CD4-positive, alpha-beta T cell (primary cell): ENCODE results near the gene FCHSD2. TPM values are rescaled to one million over a fixed set of nuclear protein-coding genes. Genes with fewer than 3 reads are reported as not detected.

Source experiments
- ATAC-seq: fragments of 200-7000 bp; cut with Tn5 transposase; one replicate; pipeline ENCODE4 v1.10.0; 2022; ENCODE audit warnings: mild to moderate bottlenecking; ENCODE audit not compliant: poor library complexity
- CTCF ChIA-PET: fragments of 350-600 bp; sonication (Branson Sonifier 250); formaldehyde crosslinking; loops from one replicate; lab custom pipeline; 2021; ENCODE audit warnings: antibody characterized with exemption, inconsistent platforms; lab: Charles Lee
- POLR2A ChIA-PET: fragments of 350-600 bp; sonication (Branson Sonifier 250); formaldehyde crosslinking; loops from one replicate; lab custom pipeline; 2021; ENCODE audit warnings: antibody characterized with exemption, inconsistent platforms; lab: Charles Lee
- DNase-seq, 14 experiments: peaks; one replicate each; pipeline ENCODE4 v3.0.0-alpha.2; 2013 to 2020; ENCODE audit warnings: mixed read lengths in 2 of 14
- H3K27ac ChIP-seq, 2 donors: one replicate each; pipeline versions ENCODE4 v1.5.1 to v1.7.0; 2013; ENCODE audit warnings: low read length in 2 of 2, low read depth in 1 of 2, mild to moderate bottlenecking in 1 of 2
- H3K27me3 ChIP-seq, 2 experiments: 1 replicate in 1 of 2; 2 replicates in 1 of 2; pipeline versions ENCODE4 v1.6.1 to v1.7.0; 2013; ENCODE audit warnings: low read length in 2 of 2, control low read depth in 1 of 2, mild to moderate bottlenecking in 1 of 2, moderate library complexity in 1 of 2; ENCODE audit not compliant: insufficient read depth in 2 of 2, control insufficient read depth in 1 of 2
- H3K36me3 ChIP-seq: one replicate; pipeline ENCODE4 v1.6.1; 2013; ENCODE audit warnings: low read length, control low read depth; ENCODE audit not compliant: insufficient read depth
- H3K4me1 ChIP-seq: one replicate; pipeline ENCODE4 v1.6.1; 2013; ENCODE audit warnings: low read length, control low read depth; ENCODE audit not compliant: insufficient read depth
- H3K4me3 ChIP-seq: one replicate; pipeline ENCODE4 v1.5.1; 2013; ENCODE audit warnings: mild to moderate bottlenecking, low read length, moderate library complexity
- H3K9me3 ChIP-seq, 2 experiments: 1 replicate in 1 of 2; 2 replicates in 1 of 2; pipeline versions ENCODE4 v1.6.1 to v1.7.0; 2013; ENCODE audit warnings: low read length in 2 of 2, mild to moderate bottlenecking in 2 of 2, control low read depth in 1 of 2, moderate library complexity in 1 of 2; ENCODE audit not compliant: control insufficient read depth in 1 of 2, insufficient read depth in 1 of 2
- H3K27ac Mint-ChIP-seq: one replicate; pipeline ENCODE4 v1.8.0; 2020; ENCODE audit warnings: mixed read lengths
- H3K27me3 Mint-ChIP-seq: one replicate; pipeline ENCODE4 v1.8.0; 2021; ENCODE audit warnings: mixed read lengths
- H3K36me3 Mint-ChIP-seq: one replicate; pipeline ENCODE4 v1.8.0; 2021; ENCODE audit warnings: low read depth, mixed read lengths
- H3K4me1 Mint-ChIP-seq: one replicate; pipeline ENCODE4 v1.8.0; 2021; ENCODE audit warnings: low read depth, mixed read lengths
- H3K4me3 Mint-ChIP-seq: one replicate; pipeline ENCODE4 v1.8.0; 2020; ENCODE audit warnings: mild to moderate bottlenecking, mixed read lengths
- H3K9me3 Mint-ChIP-seq: one replicate; pipeline ENCODE4 v1.8.0; 2020; ENCODE audit warnings: mixed read lengths
- intact Hi-C, 2 experiments: fragments of 100-400 bp; cut with DNase I in 1 of 2; cut with micrococcal nuclease in 1 of 2; formaldehyde crosslinking; loops; one replicate each; pipeline versions ENCODE4 v1.15.1 to v1.9.0; 2023 to 2025; cut with DNase I, micrococcal nuclease
- total RNA-seq, 174 experiments: library from RNA in 2 of 174; stranded (reverse) in 2 of 174; gene quantifications; one replicate each; pipeline ENCODE4 v1.2.3 and lab custom pipeline; 2021 to 2026
- TF ChIP-seq, protein P1 (sequence below): fragments of 200-600 bp; IDR thresholded peaks from one replicate; pipeline ENCODE4 v1.8.0; 2022; ENCODE audit warnings: antibody characterized with exemption, mild to moderate bottlenecking

Gene FCHSD2
- total RNA-seq, 2 experiments from 2014 or later, result 48.6 to 50.7 TPM

DNA sequence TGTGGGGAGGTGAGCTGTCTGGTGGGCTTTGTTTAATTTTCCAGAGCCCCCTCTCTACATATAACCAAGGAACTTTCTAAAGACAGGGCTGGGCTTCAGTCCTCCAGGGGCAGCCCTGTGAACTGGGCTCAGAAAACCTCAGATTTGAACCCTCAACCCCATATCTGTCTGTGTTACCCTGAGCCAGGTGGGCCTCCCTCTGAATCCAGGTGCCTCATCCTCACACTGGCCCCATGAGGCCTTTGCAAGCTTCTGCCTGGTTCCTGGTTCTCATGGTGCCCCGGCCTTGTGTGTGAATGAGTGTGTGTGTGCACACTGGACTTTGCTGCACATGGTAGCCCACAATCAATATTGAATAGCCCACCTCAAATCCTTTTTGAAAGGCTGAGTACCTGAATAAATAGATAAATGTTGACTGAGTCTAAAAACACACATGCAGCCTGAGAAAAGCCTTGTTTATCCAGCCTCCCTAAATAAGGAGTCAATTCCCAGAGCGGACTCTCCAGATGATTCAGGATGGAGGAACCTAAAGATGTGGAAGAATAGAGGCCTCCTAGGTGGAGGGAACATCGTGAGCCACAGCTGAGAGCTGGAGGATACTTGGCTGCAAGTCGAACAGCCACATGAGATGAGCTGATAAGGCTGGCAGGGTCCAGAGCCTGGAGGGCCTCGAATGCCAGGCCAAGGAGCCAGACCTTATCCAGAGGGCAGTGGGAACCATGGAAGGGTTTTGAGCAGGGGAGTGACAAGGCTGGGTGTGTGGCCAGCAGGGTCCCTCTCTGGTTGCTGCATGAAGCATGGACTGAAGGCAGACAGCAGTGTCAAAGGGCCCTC, 47.8 kb upstream of the FCHSD2 start:
- no peak overlapping the region for H3K4me3 ChIP-seq
- no peaks in the 10 kb centered on the region for H3K9me3 ChIP-seq
- intact Hi-C loops, result loop anchor here in 1 of 2 experiments (5.0 kb wide), 1 partner anchor 147 kb away; no protein-coding TSS in a partner anchor
- no peaks in the 10 kb centered on the region for H3K27me3 ChIP-seq
- TF ChIP-seq, protein P1, sequence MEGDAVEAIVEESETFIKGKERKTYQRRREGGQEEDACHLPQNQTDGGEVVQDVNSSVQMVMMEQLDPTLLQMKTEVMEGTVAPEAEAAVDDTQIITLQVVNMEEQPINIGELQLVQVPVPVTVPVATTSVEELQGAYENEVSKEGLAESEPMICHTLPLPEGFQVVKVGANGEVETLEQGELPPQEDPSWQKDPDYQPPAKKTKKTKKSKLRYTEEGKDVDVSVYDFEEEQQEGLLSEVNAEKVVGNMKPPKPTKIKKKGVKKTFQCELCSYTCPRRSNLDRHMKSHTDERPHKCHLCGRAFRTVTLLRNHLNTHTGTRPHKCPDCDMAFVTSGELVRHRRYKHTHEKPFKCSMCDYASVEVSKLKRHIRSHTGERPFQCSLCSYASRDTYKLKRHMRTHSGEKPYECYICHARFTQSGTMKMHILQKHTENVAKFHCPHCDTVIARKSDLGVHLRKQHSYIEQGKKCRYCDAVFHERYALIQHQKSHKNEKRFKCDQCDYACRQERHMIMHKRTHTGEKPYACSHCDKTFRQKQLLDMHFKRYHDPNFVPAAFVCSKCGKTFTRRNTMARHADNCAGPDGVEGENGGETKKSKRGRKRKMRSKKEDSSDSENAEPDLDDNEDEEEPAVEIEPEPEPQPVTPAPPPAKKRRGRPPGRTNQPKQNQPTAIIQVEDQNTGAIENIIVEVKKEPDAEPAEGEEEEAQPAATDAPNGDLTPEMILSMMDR, result no peak
- Mint-ChIP-seq H3K4me1 (no peaks in the 10 kb centered on the region), H3K27ac (no peak overlapping the region), H3K27me3 (peaks cover 4% of the 10 kb centered on the region), H3K4me3 (no peak overlapping the region), H3K36me3 (no peaks in the 10 kb centered on the region), H3K9me3 (no peaks in the 10 kb centered on the region)
- POLR2A ChIA-PET, result no interaction called here
- no peak overlapping the region for H3K27ac ChIP-seq
- CTCF ChIA-PET, result no interaction called here
- ATAC-seq (no peak), DNase-seq (no peak)
- H3K36me3 ChIP-seq, result no peaks in the 10 kb centered on the region
- peaks cover 8% of the 10 kb centered on the region for H3K4me1 ChIP-seq

DNA sequence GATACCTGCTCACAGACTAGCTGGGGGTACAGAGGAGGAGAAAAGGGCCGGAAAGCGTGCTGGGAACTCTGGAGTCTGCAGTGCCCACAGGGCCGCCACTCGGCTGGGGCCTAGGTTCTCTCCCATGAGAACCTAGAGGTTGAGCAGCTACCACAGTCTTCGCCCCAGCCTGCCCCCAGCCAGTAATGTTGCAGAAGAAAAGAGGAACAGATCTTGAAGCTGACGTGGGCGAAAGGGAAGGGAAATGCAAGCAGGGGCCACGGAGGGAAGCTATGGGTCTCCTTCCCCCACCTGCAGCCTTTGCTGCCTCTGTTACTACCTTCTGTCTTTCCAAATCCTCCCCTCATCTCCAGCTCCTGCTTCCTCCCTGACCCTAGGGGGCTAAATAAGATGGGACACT, 47.2 kb upstream of the FCHSD2 start:
- ATAC-seq (no peak), DNase-seq (peak in 3 of 14 experiments; percentile 16 to 51 (median 51))
- no peaks in the 10 kb centered on the region for H3K27me3 ChIP-seq
- no peak overlapping the region for H3K27ac ChIP-seq
- H3K4me3 Mint-ChIP-seq, result no peak overlapping the region
- no peaks in the 10 kb centered on the region for H3K36me3 ChIP-seq
- ChIA-PET POLR2A (no interaction called here), CTCF (no interaction called here)
- TF ChIP-seq, protein P1, result no peak
- no peaks in the 10 kb centered on the region for H3K4me1 Mint-ChIP-seq
- H3K9me3 Mint-ChIP-seq, result no peaks in the 10 kb centered on the region
- H3K27ac Mint-ChIP-seq, result no peak overlapping the region
- no peak overlapping the region for H3K4me3 ChIP-seq
- intact Hi-C loops, result loop anchor here in 1 of 2 experiments (5.0 kb wide), 1 partner anchor 148 kb away; no protein-coding TSS in a partner anchor
- H3K36me3 Mint-ChIP-seq, result no peaks in the 10 kb centered on the region
- peaks cover 10% of the 10 kb centered on the region for H3K4me1 ChIP-seq
- peaks cover 4% of the 10 kb centered on the region for H3K27me3 Mint-ChIP-seq
- no peaks in the 10 kb centered on the region for H3K9me3 ChIP-seq

DNA sequence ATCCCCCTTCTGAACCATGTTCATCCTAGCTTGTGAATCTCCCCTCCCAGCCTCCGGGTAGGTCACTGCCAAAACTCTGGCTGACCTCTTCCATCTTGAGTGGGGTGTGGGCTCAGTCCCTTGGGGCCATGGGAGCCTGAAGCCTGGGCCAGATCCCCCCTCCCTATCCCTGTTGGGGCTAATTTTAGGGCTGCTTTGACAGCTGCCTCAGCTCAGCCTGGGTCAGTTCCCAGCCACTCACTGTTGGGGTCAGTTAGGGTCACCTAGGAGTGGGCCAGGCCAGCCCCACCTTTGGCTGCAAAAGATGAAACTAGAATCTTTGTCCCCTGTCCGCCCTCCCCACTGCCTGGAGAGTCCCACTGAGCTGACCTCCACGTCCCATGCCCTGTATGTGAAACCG, 46.2 kb upstream of the FCHSD2 start:
- peaks cover 10% of the 10 kb centered on the region for H3K4me1 ChIP-seq
- DNase-seq, result no peak
- H3K27ac Mint-ChIP-seq, result no peak overlapping the region
- CTCF ChIA-PET, result no interaction called here
- no peaks in the 10 kb centered on the region for H3K9me3 ChIP-seq
- no peak overlapping the region for H3K4me3 Mint-ChIP-seq
- no peak for ATAC-seq
- POLR2A ChIA-PET, result no interaction called here
- H3K9me3 Mint-ChIP-seq, result no peaks in the 10 kb centered on the region
- no peaks in the 10 kb centered on the region for H3K36me3 ChIP-seq
- H3K4me3 ChIP-seq, result no peak overlapping the region
- H3K27ac ChIP-seq, result no peak overlapping the region
- TF ChIP-seq, protein P1, result no peak
- H3K36me3 Mint-ChIP-seq, result no peaks in the 10 kb centered on the region
- peaks cover 4% of the 10 kb centered on the region for H3K27me3 Mint-ChIP-seq
- intact Hi-C loops, result loop anchor here in 1 of 2 experiments (5.0 kb wide), 1 partner anchor 149 kb away; no protein-coding TSS in a partner anchor
- no peaks in the 10 kb centered on the region for H3K4me1 Mint-ChIP-seq
- no peaks in the 10 kb centered on the region for H3K27me3 ChIP-seq
